GM12878 (cell line): ENCODE measurements around the gene ALG12. TPM values are rescaled to one million over a fixed set of nuclear protein-coding genes. Genes with fewer than 3 reads are reported as not detected.

Source experiments
- ATAC-seq: fragments of 200-7000 bp; cut with Tn5 transposase; 3 replicates; pipeline ENCODE4 v1.9.1; 2020; ENCODE audit warnings: mild to moderate bottlenecking, moderate library complexity
- BruUV-seq: library from RNA; stranded (reverse); fragments of 400-500 nt; replicated peaks from 2 replicates; lab custom pipeline; 2021; lab: Mats Ljungman, UMichigan
- CTCF ChIA-PET: fragments of 300-600 bp; sonication (Branson Sonifier 250); formaldehyde crosslinking; extraction: SDS; loops from one replicate; lab custom pipeline; 2021; ENCODE audit warnings: inconsistent platforms; lab: Yijun Ruan, JAX
- POLR2A ChIA-PET: fragments of 350-600 bp; formaldehyde crosslinking; extraction: SDS; loops from one replicate; lab custom pipeline; 2021; ENCODE audit warnings: inconsistent platforms; lab: Charles Lee
- RAD21 ChIA-PET: fragments of 300-600 bp; sonication (Branson Sonifier 250); formaldehyde crosslinking; loops from one replicate; lab custom pipeline; 2023; ENCODE audit warnings: antibody characterized with exemption; ENCODE audit not compliant: unreplicated experiment; lab: Charles Lee
- SMC1A ChIA-PET: fragments of 300-600 bp; sonication (Branson Sonifier 250); formaldehyde crosslinking; loops from one replicate; lab custom pipeline; 2023; ENCODE audit not compliant: unreplicated experiment, uncharacterized antibody; lab: Charles Lee
- DNase-seq: peaks from one replicate; pipeline ENCODE4 v3.0.0-alpha.2; 2011; ENCODE audit warnings: low read depth, low spot score
- FAIRE-seq: peaks from 3 replicates; lab custom pipeline; 2011; peaks lifted over from hg19 to GRCh38; lab: Jason Lieb, UNC
- H2AFZ ChIP-seq: 2 replicates; pipeline ENCODE4 v1.6.0; 2011; ENCODE audit warnings: low read depth, low read length, control low read depth; ENCODE audit not compliant: control insufficient read depth
- H3K27ac ChIP-seq: 2 replicates; pipeline ENCODE4 v1.5.1; 2011; ENCODE audit warnings: control low read depth; ENCODE audit not compliant: control insufficient read depth, insufficient read depth
- H3K27me3 ChIP-seq, 2 experiments: replicated peaks in 1 of 2; 2 replicates each; pipeline versions ENCODE4 v1.6.0 to v1.6.1; 2011; ENCODE audit warnings: low read length in 1 of 2; ENCODE audit not compliant: control insufficient read depth in 2 of 2, insufficient read depth in 2 of 2
- H3K36me3 ChIP-seq, 2 experiments: 2 replicates each; pipeline ENCODE4 v1.5.1; 2011; ENCODE audit warnings: low read length in 1 of 2; ENCODE audit not compliant: control insufficient read depth in 2 of 2, insufficient read depth in 2 of 2
- H3K4me1 ChIP-seq: 2 replicates; pipeline ENCODE4 v1.6.1; 2011; ENCODE audit warnings: mild to moderate bottlenecking, low read length, moderate library complexity, mixed read lengths; ENCODE audit not compliant: control insufficient read depth, insufficient read depth
- H3K4me2 ChIP-seq: 2 replicates; pipeline ENCODE4 v1.6.0; 2011; ENCODE audit warnings: control low read depth; ENCODE audit not compliant: control insufficient read depth, insufficient read depth
- H3K4me3 ChIP-seq: fragments of 200-600 bp; sonication (generic); 2 replicates; pipeline ENCODE4 v1.5.1; 2016
- H3K79me2 ChIP-seq: 2 replicates; pipeline ENCODE4 v1.6.0; 2011; ENCODE audit warnings: low read length; ENCODE audit not compliant: control insufficient read depth, insufficient read depth
- H3K9ac ChIP-seq: 2 replicates; pipeline ENCODE4 v1.8.0; 2011; ENCODE audit warnings: low read length, control low read depth, mixed read lengths; ENCODE audit not compliant: control insufficient read depth, insufficient read depth
- H3K9me3 ChIP-seq: replicated peaks from 3 replicates; pipeline ENCODE4 v1.5.1; 2011; ENCODE audit warnings: mild to moderate bottlenecking, low read length; ENCODE audit not compliant: control insufficient read depth, insufficient read depth
- H4K20me1 ChIP-seq: 2 replicates; pipeline ENCODE4 v1.6.0; 2011; ENCODE audit not compliant: control insufficient read depth, insufficient read depth
- BCL11A ChIP-seq: IDR thresholded peaks from 2 replicates; pipeline ENCODE4 v1.6.1; 2011; ENCODE audit warnings: low read depth, low read length
- CREB1 ChIP-seq: IDR thresholded peaks from 2 replicates; pipeline ENCODE4 v1.6.1; 2012; ENCODE audit warnings: low read depth, mild to moderate bottlenecking, inconsistent platforms
- DPF2 ChIP-seq: fragments of 450-650 bp; IDR thresholded peaks from 2 replicates; pipeline ENCODE4 v1.6.1; 2017; ENCODE audit warnings: mild to moderate bottlenecking
- EED ChIP-seq: sonication (generic); IDR thresholded peaks from 2 replicates; pipeline ENCODE4 v1.6.1; 2016; ENCODE audit warnings: antibody characterized with exemption, low read depth
- MLLT1 ChIP-seq: fragments of 450-650 bp; IDR thresholded peaks from 2 replicates; pipeline ENCODE4 v1.6.1; 2016; ENCODE audit warnings: mild to moderate bottlenecking
- MTA2 ChIP-seq: fragments of 450-650 bp; IDR thresholded peaks from 2 replicates; pipeline ENCODE4 v1.6.1; 2016; ENCODE audit warnings: low read depth, mild to moderate bottlenecking, moderate library complexity
- PAX5 ChIP-seq: IDR thresholded peaks from 2 replicates; pipeline ENCODE4 v1.6.1; 2011; ENCODE audit warnings: low read depth, low read length, borderline replicate concordance
- POLR2A ChIP-seq: IDR thresholded peaks from 2 replicates; pipeline ENCODE4 v1.6.1; 2011; ENCODE audit warnings: low read depth, mild to moderate bottlenecking, low read length
- RCOR1 ChIP-seq: conservative IDR thresholded peaks from 2 replicates; pipeline ENCODE4 v1.6.1; 2012; ENCODE audit warnings: low read depth, low read length, improper control_type of control experiment
- SIN3A ChIP-seq: IDR thresholded peaks from 2 replicates; pipeline ENCODE4 v1.6.1; 2012; ENCODE audit warnings: low read depth, low read length, improper control_type of control experiment
- ZNF207 ChIP-seq: fragments of 450-650 bp; IDR thresholded peaks from 2 replicates; pipeline ENCODE4 v1.6.1; 2014; ENCODE audit warnings: antibody characterized with exemption, mild to moderate bottlenecking, borderline replicate concordance
- WGBS: methylation state at CpG from one replicate; pipeline ENCODE4 v1.1.6; 2016; ENCODE audit warnings: low lambda C conversion rate; ENCODE audit not compliant: insufficient replicate concordance, insufficient coverage; ENCODE audit errors: missing lambda C conversion rate; 5-methylcytosine and 5-hydroxymethylcytosine counted together
- in situ Hi-C: fragments of 300-500 bp; cut with MboI; formaldehyde crosslinking; loops from 9 replicates; pipeline ENCODE4 v1.14.3; 2018; ENCODE audit warnings: mixed read lengths
- intact Hi-C: fragments of 100-400 bp; cut with micrococcal nuclease; formaldehyde crosslinking; loops from one replicate; pipeline ENCODE4 v1.14.2; 2022; ENCODE audit not compliant: unreplicated experiment
- polyA plus RNA-seq, 11 experiments: library from polyadenylated mRNA; depleted of rRNA in 4 of 11; unstranded in 6 of 11; stranded (reverse) in 5 of 11; fragments of >200 nt; fragmentation: Nextera tagmentation in 4 of 11; fragmentation: Illumina TruSeq in 1 of 11; extraction: Ambion mirVana in 4 of 11; extraction: Trizol in 1 of 11; gene quantifications; 1 replicate in 1 of 11; 2 replicates in 10 of 11; pipeline versions ENCODE4 v1.2.1 to v1.2.3, GENCODE V29; 2011 to 2016; ENCODE audit warnings: inconsistent platforms in 2 of 11, missing spikeins in 2 of 11, low read depth in 1 of 11
- total RNA-seq, 4 experiments: library from RNA; depleted of rRNA in 3 of 4; stranded (reverse); fragments of >200 nt in 3 of 4; fragmentation: Illumina TruSeq in 1 of 4; extraction: Trizol in 1 of 4; gene quantifications; 2 replicates each; pipeline versions ENCODE4 v1.2.1 to v1.2.3, GENCODE V29; 2013 to 2021
- TF ChIP-seq, protein P1 (sequence below): IDR thresholded peaks from 2 replicates; pipeline ENCODE4 v1.6.1; 2012; ENCODE audit warnings: mild to moderate bottlenecking, low read depth, low read length
- TF ChIP-seq, protein P2 (sequence below): fragments of 450-650 bp; IDR thresholded peaks from 2 replicates; pipeline ENCODE4 v1.6.1; 2017; ENCODE audit warnings: low read depth, mild to moderate bottlenecking, moderate library complexity

Gene ALG12
- total and polyA plus RNA-seq, 10 of the 15 experiments (the other 5 are each of a cell fraction or from before 2014, with no cell fraction given) = 0.22 to 23.4 (median 6.6) TPM

DNA sequence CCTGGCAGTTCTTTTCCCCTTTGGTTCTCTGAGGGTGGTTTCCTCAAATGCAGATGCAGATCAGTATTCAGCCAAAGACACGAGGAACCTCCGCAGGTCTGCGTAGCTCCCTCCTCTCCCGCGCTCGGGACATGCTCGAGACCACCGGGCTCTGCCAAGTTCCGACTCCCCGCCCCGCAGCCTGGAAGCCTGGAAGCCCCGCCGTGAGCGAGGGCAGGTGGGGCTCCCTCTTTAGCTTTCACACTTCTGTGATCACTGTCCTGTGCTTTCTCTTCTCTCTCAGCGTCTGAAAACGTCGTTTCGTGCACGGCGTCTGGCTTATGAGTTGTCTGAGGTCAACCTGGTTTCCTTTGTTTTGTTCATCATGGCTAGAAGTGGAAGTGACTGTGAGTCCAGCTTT, 38.0 kb downstream of the ALG12 start:
- in situ Hi-C loops = no loop called here
- 11% methylated on average over 20 of the region's 20 CpGs for WGBS
- ChIA-PET RAD21 (interaction anchor here (0.8 to 2.4 kb wide), 8 partner anchors 22 to 150 kb away, joined by 3 to 8 read pairs (median 3); no protein-coding TSS in a partner anchor), CTCF (interaction anchor here (0.8 to 1.0 kb wide), 3 partner anchors 10 to 86 kb away, joined by 3 to 5 read pairs (median 3); no protein-coding TSS in a partner anchor), POLR2A (interaction anchor here (0.7 to 2.8 kb wide), 4 partner anchors 8 to 54 kb away, joined by 3 to 13 read pairs (median 4); no protein-coding TSS in a partner anchor), SMC1A (interaction anchor here (0.8 to 3.1 kb wide), 9 partner anchors 10 to 113 kb away, joined by 3 to 22 read pairs (median 4); no protein-coding TSS in a partner anchor)
- peak overlapping the region; percentile 31 for H3K9ac ChIP-seq
- peaks cover 48% of the 10 kb centered on the region for H3K79me2 ChIP-seq
- H3K4me2 ChIP-seq = peak overlapping the region; percentile 91
- H2AFZ ChIP-seq = no peak overlapping the region
- ATAC-seq = peak; percentile 89
- peak; percentile 53 for DNase-seq
- peaks cover 14 to 18% of the 10 kb centered on the region in 2 experiments for H3K36me3 ChIP-seq
- intact Hi-C loops = loop anchor here (1.0 to 2.0 kb wide), 3 partner anchors 25 to 50 kb away; partner anchors contain the start of genes ALG12 and CRELD2
- peak overlapping the region; percentile 63 for H3K27ac ChIP-seq
- no peaks in the 10 kb centered on the region for H4K20me1 ChIP-seq
- H3K4me3 ChIP-seq = peak overlapping the region; percentile 53
- H3K27me3 ChIP-seq = no peaks in the 10 kb centered on the region
- no TSS peak for BruUV-seq
- FAIRE-seq = peak; percentile 92
- peaks cover 28% of the 10 kb centered on the region for H3K4me1 ChIP-seq
- peaks cover 4% of the 10 kb centered on the region; the same call in 2 of the 3 replicates for H3K9me3 ChIP-seq
- peak; percentile 39; the same call in 1 of the 2 replicates for TF ChIP-seq SIN3A
- TF ChIP-seq EED = peak; percentile 27; the same call in 1 of the 2 replicates
- TF ChIP-seq DPF2 = peak; percentile 22; the same call in 1 of the 2 replicates
- TF ChIP-seq, protein P1, sequence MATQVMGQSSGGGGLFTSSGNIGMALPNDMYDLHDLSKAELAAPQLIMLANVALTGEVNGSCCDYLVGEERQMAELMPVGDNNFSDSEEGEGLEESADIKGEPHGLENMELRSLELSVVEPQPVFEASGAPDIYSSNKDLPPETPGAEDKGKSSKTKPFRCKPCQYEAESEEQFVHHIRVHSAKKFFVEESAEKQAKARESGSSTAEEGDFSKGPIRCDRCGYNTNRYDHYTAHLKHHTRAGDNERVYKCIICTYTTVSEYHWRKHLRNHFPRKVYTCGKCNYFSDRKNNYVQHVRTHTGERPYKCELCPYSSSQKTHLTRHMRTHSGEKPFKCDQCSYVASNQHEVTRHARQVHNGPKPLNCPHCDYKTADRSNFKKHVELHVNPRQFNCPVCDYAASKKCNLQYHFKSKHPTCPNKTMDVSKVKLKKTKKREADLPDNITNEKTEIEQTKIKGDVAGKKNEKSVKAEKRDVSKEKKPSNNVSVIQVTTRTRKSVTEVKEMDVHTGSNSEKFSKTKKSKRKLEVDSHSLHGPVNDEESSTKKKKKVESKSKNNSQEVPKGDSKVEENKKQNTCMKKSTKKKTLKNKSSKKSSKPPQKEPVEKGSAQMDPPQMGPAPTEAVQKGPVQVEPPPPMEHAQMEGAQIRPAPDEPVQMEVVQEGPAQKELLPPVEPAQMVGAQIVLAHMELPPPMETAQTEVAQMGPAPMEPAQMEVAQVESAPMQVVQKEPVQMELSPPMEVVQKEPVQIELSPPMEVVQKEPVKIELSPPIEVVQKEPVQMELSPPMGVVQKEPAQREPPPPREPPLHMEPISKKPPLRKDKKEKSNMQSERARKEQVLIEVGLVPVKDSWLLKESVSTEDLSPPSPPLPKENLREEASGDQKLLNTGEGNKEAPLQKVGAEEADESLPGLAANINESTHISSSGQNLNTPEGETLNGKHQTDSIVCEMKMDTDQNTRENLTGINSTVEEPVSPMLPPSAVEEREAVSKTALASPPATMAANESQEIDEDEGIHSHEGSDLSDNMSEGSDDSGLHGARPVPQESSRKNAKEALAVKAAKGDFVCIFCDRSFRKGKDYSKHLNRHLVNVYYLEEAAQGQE = no peak
- TF ChIP-seq MLLT1 = 0 out of 2 replicates have a peak, but pooled peaks have one; percentile 29
- peak; percentile 22; the same call in 1 of the 2 replicates for TF ChIP-seq MTA2
- 0 out of 2 replicates have a peak, but pooled peaks have one; percentile 36 for TF ChIP-seq ZNF207
- TF ChIP-seq POLR2A = peak; percentile 57; the same call in 1 of the 2 replicates
- 0 out of 2 replicates have a peak, but pooled peaks have one; percentile 43 for TF ChIP-seq PAX5
- no peak for TF ChIP-seq RCOR1
- peak; percentile 14; the same call in 1 of the 2 replicates for TF ChIP-seq BCL11A
- 0 out of 2 replicates have a peak, but pooled peaks have one; percentile 31 for TF ChIP-seq CREB1
- TF ChIP-seq, protein P2, sequence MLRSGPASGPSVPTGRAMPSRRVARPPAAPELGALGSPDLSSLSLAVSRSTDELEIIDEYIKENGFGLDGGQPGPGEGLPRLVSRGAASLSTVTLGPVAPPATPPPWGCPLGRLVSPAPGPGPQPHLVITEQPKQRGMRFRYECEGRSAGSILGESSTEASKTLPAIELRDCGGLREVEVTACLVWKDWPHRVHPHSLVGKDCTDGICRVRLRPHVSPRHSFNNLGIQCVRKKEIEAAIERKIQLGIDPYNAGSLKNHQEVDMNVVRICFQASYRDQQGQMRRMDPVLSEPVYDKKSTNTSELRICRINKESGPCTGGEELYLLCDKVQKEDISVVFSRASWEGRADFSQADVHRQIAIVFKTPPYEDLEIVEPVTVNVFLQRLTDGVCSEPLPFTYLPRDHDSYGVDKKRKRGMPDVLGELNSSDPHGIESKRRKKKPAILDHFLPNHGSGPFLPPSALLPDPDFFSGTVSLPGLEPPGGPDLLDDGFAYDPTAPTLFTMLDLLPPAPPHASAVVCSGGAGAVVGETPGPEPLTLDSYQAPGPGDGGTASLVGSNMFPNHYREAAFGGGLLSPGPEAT = 0 out of 2 replicates have a peak, but pooled peaks have one; percentile 53
